Measurements from ENCODE around the gene ESYT2.

The ESYT2 gene

GRCh38 chr7:158682456-158682855 lies 146.9 kb downstream of the ESYT2 start:
- DNase-seq, result no peak

Measured in activated CD4-positive, alpha-beta T cell treated with anti-CD3 and anti-CD28 coated beads, Interleukin-2, amount 50 U/mL, for 1 hour (primary cell).